Liver (tissue), 9 donors: ENCODE results near the gene ABCC8. TPM values are rescaled to one million over a fixed set of nuclear protein-coding genes. Genes with fewer than 3 reads are reported as not detected.
"Not testable (repeated sequence)": the region's sequence is repeated elsewhere in the genome, so short reads cannot be mapped to it uniquely, and the experiment has no call there.

ENCODE experiments used
- DNase-seq: peaks from one replicate; pipeline ENCODE4 v3.0.0-alpha.2; 2017; ENCODE audit warnings: low spot score
- H3K27ac ChIP-seq, 2 donors: one replicate each; pipeline ENCODE4 v1.7.0; 2013; ENCODE audit warnings: inconsistent platforms in 2 of 2, low read length in 2 of 2, control low read depth in 1 of 2, low read depth in 1 of 2, mild to moderate bottlenecking in 1 of 2
- H3K27me3 ChIP-seq, 4 donors: one replicate each; pipeline versions ENCODE4 v1.6.1 to v1.7.0; 2013; ENCODE audit warnings: low read length in 3 of 4, inconsistent platforms in 1 of 4, mild to moderate bottlenecking in 1 of 4, moderate library complexity in 1 of 4; ENCODE audit not compliant: control insufficient read depth in 4 of 4, insufficient read depth in 4 of 4
- H3K36me3 ChIP-seq, 4 donors: one replicate each; pipeline versions ENCODE4 v1.6.1 to v1.7.0; 2013; ENCODE audit warnings: low read length in 3 of 4, mild to moderate bottlenecking in 3 of 4, low read depth in 1 of 4, moderate library complexity in 1 of 4; ENCODE audit not compliant: control insufficient read depth in 4 of 4, insufficient read depth in 3 of 4
- H3K4me1 ChIP-seq, 4 donors: one replicate each; pipeline versions ENCODE4 v1.6.1 to v1.7.0; 2013; ENCODE audit warnings: low read length in 3 of 4, mild to moderate bottlenecking in 3 of 4, moderate library complexity in 1 of 4; ENCODE audit not compliant: control insufficient read depth in 4 of 4, insufficient read depth in 4 of 4
- H3K4me3 ChIP-seq, 3 donors: one replicate each; pipeline versions ENCODE4 v1.6.1 to v1.7.0; 2013; ENCODE audit warnings: low read length in 3 of 3, control low read depth in 1 of 3, low read depth in 1 of 3, mild to moderate bottlenecking in 1 of 3
- H3K9ac ChIP-seq, 2 donors: one replicate each; pipeline ENCODE4 v1.7.0; 2013; ENCODE audit warnings: low read length in 2 of 2, mild to moderate bottlenecking in 2 of 2, moderate library complexity in 2 of 2, control low read depth in 1 of 2, low read depth in 1 of 2
- H3K9me3 ChIP-seq, 4 donors: one replicate each; pipeline versions ENCODE4 v1.6.1 to v1.7.0; 2013; ENCODE audit warnings: low read length in 3 of 4; ENCODE audit not compliant: control insufficient read depth in 4 of 4
- EGR1 ChIP-seq, 2 donors: IDR thresholded peaks; 2 replicates each; pipeline ENCODE4 v1.6.1; 2016 to 2018; ENCODE audit warnings: antibody characterized with exemption in 2 of 2, low read depth in 2 of 2
- FOXA1 ChIP-seq: IDR thresholded peaks from 2 replicates; pipeline ENCODE4 v1.6.1; 2016; ENCODE audit warnings: antibody characterized with exemption
- GABPA ChIP-seq, 2 donors: IDR thresholded peaks in 1 of 2; conservative IDR thresholded peaks in 1 of 2; 2 replicates each; pipeline ENCODE4 v1.6.1; 2016; ENCODE audit warnings: antibody characterized with exemption in 2 of 2, mild to moderate bottlenecking in 1 of 2, moderate library complexity in 1 of 2
- HNF4G ChIP-seq: IDR thresholded peaks from 2 replicates; pipeline ENCODE4 v1.6.1; 2016; ENCODE audit warnings: antibody characterized with exemption
- JUND ChIP-seq, 2 donors: IDR thresholded peaks; 2 replicates each; pipeline ENCODE4 v1.6.1; 2016; ENCODE audit warnings: antibody characterized with exemption in 2 of 2
- RAD21 ChIP-seq, 2 donors: IDR thresholded peaks; 2 replicates each; pipeline ENCODE4 v1.6.1; 2016; ENCODE audit warnings: antibody characterized with exemption in 2 of 2, mild to moderate bottlenecking in 2 of 2
- RXRA ChIP-seq, 2 donors: IDR thresholded peaks; 2 replicates each; pipeline ENCODE4 v1.6.1; 2017 to 2018; ENCODE audit warnings: antibody characterized with exemption in 2 of 2, mild to moderate bottlenecking in 1 of 2
- SP1 ChIP-seq: IDR thresholded peaks from 2 replicates; pipeline ENCODE4 v1.6.1; 2018; ENCODE audit warnings: antibody characterized with exemption, mild to moderate bottlenecking
- YY1 ChIP-seq: IDR thresholded peaks from 2 replicates; pipeline ENCODE4 v1.6.1; 2016; ENCODE audit warnings: antibody characterized with exemption, mild to moderate bottlenecking
- WGBS: extraction: QIAGEN DNeasy Blood & Tissue Kit; methylation state at CpG from one replicate; pipeline ENCODE4 v1.1.7; 2013; 5-methylcytosine and 5-hydroxymethylcytosine counted together
- polyA plus RNA-seq, 2 donors: library from polyadenylated mRNA; stranded (reverse) in 1 of 2; unstranded in 1 of 2; fragments of 200-250 nt in 1 of 2; fragments of >200 nt in 1 of 2; fragmentation: Nextera tagmentation in 1 of 2; extraction: Ambion mirVana in 1 of 2; gene quantifications; one replicate each; pipeline versions ENCODE4 v1.2.1 to v1.2.3, GENCODE V29; 2013 to 2015
- total RNA-seq, 2 donors: library from RNA; depleted of rRNA; stranded (reverse); fragments of >200 nt; gene quantifications; one replicate each; pipeline ENCODE4 v1.2.3, GENCODE V29; 2014
- TF ChIP-seq, protein P1 (sequence below): IDR thresholded peaks from 2 replicates; pipeline ENCODE4 v1.6.1; 2016; ENCODE audit warnings: antibody characterized with exemption, mild to moderate bottlenecking
- TF ChIP-seq, protein P2 (sequence below): fragments of 150-350 bp; IDR thresholded peaks from 2 replicates; pipeline ENCODE4 v1.5.1; 2017; ENCODE audit warnings: improper control_type of control experiment, low read depth, low read length; ENCODE audit not compliant: missing input control
- TF ChIP-seq, protein P3 (sequence below): IDR thresholded peaks from 2 replicates; pipeline ENCODE4 v1.6.1; 2016; ENCODE audit warnings: antibody characterized with exemption
- TF ChIP-seq, protein P4 (sequence below): IDR thresholded peaks from 2 replicates; pipeline ENCODE4 v1.6.1; 2016; ENCODE audit warnings: antibody characterized with exemption
- TF ChIP-seq, protein P5 (sequence below): IDR thresholded peaks from 2 replicates; pipeline ENCODE4 v1.6.1; 2016; ENCODE audit warnings: antibody characterized with exemption
- donor health status: healthy.
- donor health status: healthy.
- donor health status: healthy.
- donor health status: healthy.
- donor health status: healthy.

Gene ABCC8
- total and polyA plus RNA-seq, 4 donors: 0.16 to 0.25 TPM; not detected in 2

DNA sequence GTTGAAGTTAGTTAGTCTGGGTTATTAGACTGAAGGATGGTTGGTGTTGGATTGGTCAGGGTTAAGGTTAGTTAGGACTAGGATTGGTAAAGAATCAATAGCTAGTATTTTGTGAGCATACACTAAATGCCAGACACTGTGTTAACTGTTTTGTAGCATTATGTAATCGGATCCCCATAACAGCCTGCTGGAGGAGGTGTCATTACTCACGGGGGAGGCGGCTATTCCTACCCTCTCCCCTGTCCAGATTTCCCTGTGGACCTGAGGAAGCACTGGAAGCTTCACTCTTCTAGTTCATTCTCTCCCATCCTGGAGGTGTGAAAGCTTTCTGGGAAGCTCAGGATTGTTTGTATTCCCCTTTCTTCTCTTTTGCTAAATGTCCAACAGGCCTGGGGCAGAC is 47.7 kb downstream of the ABCC8 start (continued):
- TF ChIP-seq, protein P1, sequence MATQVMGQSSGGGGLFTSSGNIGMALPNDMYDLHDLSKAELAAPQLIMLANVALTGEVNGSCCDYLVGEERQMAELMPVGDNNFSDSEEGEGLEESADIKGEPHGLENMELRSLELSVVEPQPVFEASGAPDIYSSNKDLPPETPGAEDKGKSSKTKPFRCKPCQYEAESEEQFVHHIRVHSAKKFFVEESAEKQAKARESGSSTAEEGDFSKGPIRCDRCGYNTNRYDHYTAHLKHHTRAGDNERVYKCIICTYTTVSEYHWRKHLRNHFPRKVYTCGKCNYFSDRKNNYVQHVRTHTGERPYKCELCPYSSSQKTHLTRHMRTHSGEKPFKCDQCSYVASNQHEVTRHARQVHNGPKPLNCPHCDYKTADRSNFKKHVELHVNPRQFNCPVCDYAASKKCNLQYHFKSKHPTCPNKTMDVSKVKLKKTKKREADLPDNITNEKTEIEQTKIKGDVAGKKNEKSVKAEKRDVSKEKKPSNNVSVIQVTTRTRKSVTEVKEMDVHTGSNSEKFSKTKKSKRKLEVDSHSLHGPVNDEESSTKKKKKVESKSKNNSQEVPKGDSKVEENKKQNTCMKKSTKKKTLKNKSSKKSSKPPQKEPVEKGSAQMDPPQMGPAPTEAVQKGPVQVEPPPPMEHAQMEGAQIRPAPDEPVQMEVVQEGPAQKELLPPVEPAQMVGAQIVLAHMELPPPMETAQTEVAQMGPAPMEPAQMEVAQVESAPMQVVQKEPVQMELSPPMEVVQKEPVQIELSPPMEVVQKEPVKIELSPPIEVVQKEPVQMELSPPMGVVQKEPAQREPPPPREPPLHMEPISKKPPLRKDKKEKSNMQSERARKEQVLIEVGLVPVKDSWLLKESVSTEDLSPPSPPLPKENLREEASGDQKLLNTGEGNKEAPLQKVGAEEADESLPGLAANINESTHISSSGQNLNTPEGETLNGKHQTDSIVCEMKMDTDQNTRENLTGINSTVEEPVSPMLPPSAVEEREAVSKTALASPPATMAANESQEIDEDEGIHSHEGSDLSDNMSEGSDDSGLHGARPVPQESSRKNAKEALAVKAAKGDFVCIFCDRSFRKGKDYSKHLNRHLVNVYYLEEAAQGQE: no peak
- TF ChIP-seq SP1: no peak
- TF ChIP-seq, protein P2, sequence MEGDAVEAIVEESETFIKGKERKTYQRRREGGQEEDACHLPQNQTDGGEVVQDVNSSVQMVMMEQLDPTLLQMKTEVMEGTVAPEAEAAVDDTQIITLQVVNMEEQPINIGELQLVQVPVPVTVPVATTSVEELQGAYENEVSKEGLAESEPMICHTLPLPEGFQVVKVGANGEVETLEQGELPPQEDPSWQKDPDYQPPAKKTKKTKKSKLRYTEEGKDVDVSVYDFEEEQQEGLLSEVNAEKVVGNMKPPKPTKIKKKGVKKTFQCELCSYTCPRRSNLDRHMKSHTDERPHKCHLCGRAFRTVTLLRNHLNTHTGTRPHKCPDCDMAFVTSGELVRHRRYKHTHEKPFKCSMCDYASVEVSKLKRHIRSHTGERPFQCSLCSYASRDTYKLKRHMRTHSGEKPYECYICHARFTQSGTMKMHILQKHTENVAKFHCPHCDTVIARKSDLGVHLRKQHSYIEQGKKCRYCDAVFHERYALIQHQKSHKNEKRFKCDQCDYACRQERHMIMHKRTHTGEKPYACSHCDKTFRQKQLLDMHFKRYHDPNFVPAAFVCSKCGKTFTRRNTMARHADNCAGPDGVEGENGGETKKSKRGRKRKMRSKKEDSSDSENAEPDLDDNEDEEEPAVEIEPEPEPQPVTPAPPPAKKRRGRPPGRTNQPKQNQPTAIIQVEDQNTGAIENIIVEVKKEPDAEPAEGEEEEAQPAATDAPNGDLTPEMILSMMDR: no peak

DNA sequence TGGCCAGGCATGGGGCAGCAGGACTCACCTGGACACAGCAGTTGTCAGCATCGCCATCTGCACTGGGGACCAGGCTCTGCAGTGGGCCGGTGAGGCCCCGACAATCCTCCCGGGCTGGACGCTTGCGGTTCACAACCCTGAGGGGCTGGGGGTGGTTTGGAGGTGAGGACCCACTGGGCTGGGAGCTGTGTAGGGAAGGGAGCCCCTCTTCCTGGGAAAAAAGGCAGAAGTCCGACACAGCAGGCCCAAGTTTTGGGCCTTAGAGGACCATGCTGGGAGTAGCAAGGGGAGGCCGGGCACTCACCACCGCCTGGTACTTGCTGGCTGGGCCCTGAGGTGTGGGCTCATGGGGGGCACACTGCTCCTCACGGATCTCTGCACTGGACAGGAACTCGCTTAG is 48.4 kb downstream of the ABCC8 start:
- TF ChIP-seq HNF4G (no peak), YY1 (no peak), SP1 (no peak), RAD21 (IDR thresholded peaks at IDR 0.05) (no peak), EGR1 (IDR thresholded peaks at IDR 0.05; ENCODE audit: low read depth in 2 of 2) (no peak), FOXA1 (no peak), JUND (IDR thresholded peaks at IDR 0.05) (no peak), GABPA (IDR thresholded peaks at IDR 0.05 in 1 of 2, conservative IDR thresholded peaks at IDR 0.05 in 1 of 2) (no peak), RXRA (IDR thresholded peaks at IDR 0.05) (no peak)
- TF ChIP-seq, protein P1: no peak
- TF ChIP-seq, protein P2: no peak
- TF ChIP-seq, protein P3, sequence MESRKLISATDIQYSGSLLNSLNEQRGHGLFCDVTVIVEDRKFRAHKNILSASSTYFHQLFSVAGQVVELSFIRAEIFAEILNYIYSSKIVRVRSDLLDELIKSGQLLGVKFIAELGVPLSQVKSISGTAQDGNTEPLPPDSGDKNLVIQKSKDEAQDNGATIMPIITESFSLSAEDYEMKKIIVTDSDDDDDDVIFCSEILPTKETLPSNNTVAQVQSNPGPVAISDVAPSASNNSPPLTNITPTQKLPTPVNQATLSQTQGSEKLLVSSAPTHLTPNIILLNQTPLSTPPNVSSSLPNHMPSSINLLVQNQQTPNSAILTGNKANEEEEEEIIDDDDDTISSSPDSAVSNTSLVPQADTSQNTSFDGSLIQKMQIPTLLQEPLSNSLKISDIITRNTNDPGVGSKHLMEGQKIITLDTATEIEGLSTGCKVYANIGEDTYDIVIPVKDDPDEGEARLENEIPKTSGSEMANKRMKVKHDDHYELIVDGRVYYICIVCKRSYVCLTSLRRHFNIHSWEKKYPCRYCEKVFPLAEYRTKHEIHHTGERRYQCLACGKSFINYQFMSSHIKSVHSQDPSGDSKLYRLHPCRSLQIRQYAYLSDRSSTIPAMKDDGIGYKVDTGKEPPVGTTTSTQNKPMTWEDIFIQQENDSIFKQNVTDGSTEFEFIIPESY: no peak
- TF ChIP-seq, protein P4, sequence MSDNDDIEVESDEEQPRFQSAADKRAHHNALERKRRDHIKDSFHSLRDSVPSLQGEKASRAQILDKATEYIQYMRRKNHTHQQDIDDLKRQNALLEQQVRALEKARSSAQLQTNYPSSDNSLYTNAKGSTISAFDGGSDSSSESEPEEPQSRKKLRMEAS: no peak
- TF ChIP-seq, protein P5, sequence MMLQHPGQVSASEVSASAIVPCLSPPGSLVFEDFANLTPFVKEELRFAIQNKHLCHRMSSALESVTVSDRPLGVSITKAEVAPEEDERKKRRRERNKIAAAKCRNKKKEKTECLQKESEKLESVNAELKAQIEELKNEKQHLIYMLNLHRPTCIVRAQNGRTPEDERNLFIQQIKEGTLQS: no peak
- Histone ChIP-seq H3K9ac (no peak overlapping the region), H3K27ac (no peak overlapping the region), H3K4me3 (no peak overlapping the region), H3K4me1 (no peaks in the 10 kb centered on the region), H3K9me3 (no peaks in the 10 kb centered on the region), H3K36me3 (no peaks in the 10 kb centered on the region), H3K27me3 (no peaks in the 10 kb centered on the region)
- 95% methylated on average over 11 of the region's 11 CpGs for WGBS
- no peak for DNase-seq

DNA sequence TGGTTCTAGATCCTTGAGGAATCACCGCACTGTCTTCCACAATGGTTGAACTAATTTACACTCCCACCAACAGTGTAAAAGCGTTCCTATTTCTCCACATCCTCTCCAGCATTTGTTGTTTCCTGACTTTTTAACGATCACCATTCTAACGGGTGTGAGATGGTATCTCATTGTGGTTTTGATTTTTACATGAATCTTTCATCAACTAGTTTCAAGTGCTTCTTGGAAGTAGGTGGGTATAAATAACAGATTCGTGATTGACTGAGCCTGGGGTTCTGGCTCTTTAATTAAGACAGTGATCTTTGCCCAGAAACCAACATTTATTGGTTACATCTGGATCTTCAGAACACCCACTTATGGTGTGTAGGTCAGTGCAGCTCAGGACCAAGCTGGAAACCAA is 50.4 kb downstream of the ABCC8 start:
- H3K9me3 ChIP-seq, DNase-seq, H3K27me3 ChIP-seq, H3K4me3 ChIP-seq, H3K4me1 ChIP-seq, H3K9ac ChIP-seq, H3K36me3 ChIP-seq, H3K27ac ChIP-seq: not testable (repeated sequence)
- 73% methylated on average over 5 of the region's 5 CpGs for WGBS
